PC-9 (cell line): ENCODE data around the gene TMEM232.

Source experiments
- CTCF ChIP-seq: fragments of 200-600 bp; sonication (generic); conservative IDR thresholded peaks from 2 replicates; pipeline ENCODE4 v1.6.1; 2017; ENCODE audit warnings: mixed run types, antibody characterized with exemption, mild to moderate bottlenecking, moderate library complexity
- EZH2 ChIP-seq: fragments of 200-600 bp; sonication (generic); IDR thresholded peaks from 2 replicates; pipeline ENCODE4 v1.8.0; 2017; ENCODE audit warnings: antibody characterized with exemption, low read depth

- TF ChIP-seq CTCF, result no peak
- no peak for TF ChIP-seq EZH2
Measured at GRCh38 chr5:110547495-110547894, 179.0 kb downstream of the TMEM232 start.
